Measurements from ENCODE around the gene SEMA4A. TPM values are rescaled to one million over a fixed set of nuclear protein-coding genes. Genes with fewer than 3 reads are reported as not detected.

SEMA4A gene
- total and polyA plus RNA-seq, 2 of the 8 experiments (the other 6 are each of a cell fraction or from before 2014, with no cell fraction given), result 7.3 to 10.6 TPM

- TF ChIP-seq CHD1 (IDR thresholded peaks at IDR 0.05; ENCODE audit: low read depth, low read length), result no peak
- TF ChIP-seq, protein P1, sequence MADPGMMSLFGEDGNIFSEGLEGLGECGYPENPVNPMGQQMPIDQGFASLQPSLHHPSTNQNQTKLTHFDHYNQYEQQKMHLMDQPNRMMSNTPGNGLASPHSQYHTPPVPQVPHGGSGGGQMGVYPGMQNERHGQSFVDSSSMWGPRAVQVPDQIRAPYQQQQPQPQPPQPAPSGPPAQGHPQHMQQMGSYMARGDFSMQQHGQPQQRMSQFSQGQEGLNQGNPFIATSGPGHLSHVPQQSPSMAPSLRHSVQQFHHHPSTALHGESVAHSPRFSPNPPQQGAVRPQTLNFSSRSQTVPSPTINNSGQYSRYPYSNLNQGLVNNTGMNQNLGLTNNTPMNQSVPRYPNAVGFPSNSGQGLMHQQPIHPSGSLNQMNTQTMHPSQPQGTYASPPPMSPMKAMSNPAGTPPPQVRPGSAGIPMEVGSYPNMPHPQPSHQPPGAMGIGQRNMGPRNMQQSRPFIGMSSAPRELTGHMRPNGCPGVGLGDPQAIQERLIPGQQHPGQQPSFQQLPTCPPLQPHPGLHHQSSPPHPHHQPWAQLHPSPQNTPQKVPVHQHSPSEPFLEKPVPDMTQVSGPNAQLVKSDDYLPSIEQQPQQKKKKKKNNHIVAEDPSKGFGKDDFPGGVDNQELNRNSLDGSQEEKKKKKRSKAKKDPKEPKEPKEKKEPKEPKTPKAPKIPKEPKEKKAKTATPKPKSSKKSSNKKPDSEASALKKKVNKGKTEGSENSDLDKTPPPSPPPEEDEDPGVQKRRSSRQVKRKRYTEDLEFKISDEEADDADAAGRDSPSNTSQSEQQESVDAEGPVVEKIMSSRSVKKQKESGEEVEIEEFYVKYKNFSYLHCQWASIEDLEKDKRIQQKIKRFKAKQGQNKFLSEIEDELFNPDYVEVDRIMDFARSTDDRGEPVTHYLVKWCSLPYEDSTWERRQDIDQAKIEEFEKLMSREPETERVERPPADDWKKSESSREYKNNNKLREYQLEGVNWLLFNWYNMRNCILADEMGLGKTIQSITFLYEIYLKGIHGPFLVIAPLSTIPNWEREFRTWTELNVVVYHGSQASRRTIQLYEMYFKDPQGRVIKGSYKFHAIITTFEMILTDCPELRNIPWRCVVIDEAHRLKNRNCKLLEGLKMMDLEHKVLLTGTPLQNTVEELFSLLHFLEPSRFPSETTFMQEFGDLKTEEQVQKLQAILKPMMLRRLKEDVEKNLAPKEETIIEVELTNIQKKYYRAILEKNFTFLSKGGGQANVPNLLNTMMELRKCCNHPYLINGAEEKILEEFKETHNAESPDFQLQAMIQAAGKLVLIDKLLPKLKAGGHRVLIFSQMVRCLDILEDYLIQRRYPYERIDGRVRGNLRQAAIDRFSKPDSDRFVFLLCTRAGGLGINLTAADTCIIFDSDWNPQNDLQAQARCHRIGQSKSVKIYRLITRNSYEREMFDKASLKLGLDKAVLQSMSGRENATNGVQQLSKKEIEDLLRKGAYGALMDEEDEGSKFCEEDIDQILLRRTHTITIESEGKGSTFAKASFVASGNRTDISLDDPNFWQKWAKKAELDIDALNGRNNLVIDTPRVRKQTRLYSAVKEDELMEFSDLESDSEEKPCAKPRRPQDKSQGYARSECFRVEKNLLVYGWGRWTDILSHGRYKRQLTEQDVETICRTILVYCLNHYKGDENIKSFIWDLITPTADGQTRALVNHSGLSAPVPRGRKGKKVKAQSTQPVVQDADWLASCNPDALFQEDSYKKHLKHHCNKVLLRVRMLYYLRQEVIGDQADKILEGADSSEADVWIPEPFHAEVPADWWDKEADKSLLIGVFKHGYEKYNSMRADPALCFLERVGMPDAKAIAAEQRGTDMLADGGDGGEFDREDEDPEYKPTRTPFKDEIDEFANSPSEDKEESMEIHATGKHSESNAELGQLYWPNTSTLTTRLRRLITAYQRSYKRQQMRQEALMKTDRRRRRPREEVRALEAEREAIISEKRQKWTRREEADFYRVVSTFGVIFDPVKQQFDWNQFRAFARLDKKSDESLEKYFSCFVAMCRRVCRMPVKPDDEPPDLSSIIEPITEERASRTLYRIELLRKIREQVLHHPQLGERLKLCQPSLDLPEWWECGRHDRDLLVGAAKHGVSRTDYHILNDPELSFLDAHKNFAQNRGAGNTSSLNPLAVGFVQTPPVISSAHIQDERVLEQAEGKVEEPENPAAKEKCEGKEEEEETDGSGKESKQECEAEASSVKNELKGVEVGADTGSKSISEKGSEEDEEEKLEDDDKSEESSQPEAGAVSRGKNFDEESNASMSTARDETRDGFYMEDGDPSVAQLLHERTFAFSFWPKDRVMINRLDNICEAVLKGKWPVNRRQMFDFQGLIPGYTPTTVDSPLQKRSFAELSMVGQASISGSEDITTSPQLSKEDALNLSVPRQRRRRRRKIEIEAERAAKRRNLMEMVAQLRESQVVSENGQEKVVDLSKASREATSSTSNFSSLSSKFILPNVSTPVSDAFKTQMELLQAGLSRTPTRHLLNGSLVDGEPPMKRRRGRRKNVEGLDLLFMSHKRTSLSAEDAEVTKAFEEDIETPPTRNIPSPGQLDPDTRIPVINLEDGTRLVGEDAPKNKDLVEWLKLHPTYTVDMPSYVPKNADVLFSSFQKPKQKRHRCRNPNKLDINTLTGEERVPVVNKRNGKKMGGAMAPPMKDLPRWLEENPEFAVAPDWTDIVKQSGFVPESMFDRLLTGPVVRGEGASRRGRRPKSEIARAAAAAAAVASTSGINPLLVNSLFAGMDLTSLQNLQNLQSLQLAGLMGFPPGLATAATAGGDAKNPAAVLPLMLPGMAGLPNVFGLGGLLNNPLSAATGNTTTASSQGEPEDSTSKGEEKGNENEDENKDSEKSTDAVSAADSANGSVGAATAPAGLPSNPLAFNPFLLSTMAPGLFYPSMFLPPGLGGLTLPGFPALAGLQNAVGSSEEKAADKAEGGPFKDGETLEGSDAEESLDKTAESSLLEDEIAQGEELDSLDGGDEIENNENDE (IDR thresholded peaks at IDR 0.05; ENCODE audit: insufficient replicate concordance, low read length), result no peak
Measured at GRCh38 chr1:156143765-156144489, 9.5 kb upstream of the SEMA4A start (continued).
